Neuronal stem cell (in vitro differentiated cells): Measurements from ENCODE around the gene ZNRD2.

Experiments
- DNase-seq: peaks from one replicate; pipeline ENCODE4 v3.0.0-alpha.2; 2013; ENCODE audit warnings: low spot score
- H2AFZ ChIP-seq: one replicate; pipeline ENCODE4 v1.6.1; 2013; ENCODE audit warnings: mild to moderate bottlenecking, low read length, inconsistent platforms
- H2AK5ac ChIP-seq: 2 replicates; pipeline ENCODE4 v1.6.1; 2013; ENCODE audit warnings: low read depth, mild to moderate bottlenecking, inconsistent platforms, low read length, moderate library complexity, mixed read lengths
- H2BK120ac ChIP-seq: 2 replicates; pipeline ENCODE4 v1.6.1; 2013; ENCODE audit warnings: low read depth, mild to moderate bottlenecking, inconsistent platforms, low read length, moderate library complexity, mixed read lengths
- H2BK12ac ChIP-seq: one replicate; pipeline ENCODE4 v1.6.1; 2013; ENCODE audit warnings: low read length, inconsistent platforms
- H2BK15ac ChIP-seq: 2 replicates; pipeline ENCODE4 v1.6.1; 2013; ENCODE audit warnings: mild to moderate bottlenecking, low read length, inconsistent platforms, mixed read lengths
- H2BK5ac ChIP-seq: one replicate; pipeline ENCODE4 v1.6.1; 2013; ENCODE audit warnings: inconsistent platforms, mild to moderate bottlenecking, low read length, moderate library complexity
- H3K14ac ChIP-seq: one replicate; pipeline ENCODE4 v1.6.1; 2013; ENCODE audit warnings: low read length, inconsistent platforms
- H3K18ac ChIP-seq: 2 replicates; pipeline ENCODE4 v1.6.1; 2013; ENCODE audit warnings: low read length, inconsistent platforms
- H3K23ac ChIP-seq: 2 replicates; pipeline ENCODE4 v1.6.1; 2013; ENCODE audit warnings: low read depth, mild to moderate bottlenecking, mixed read lengths, low read length, inconsistent platforms; ENCODE audit not compliant: poor library complexity
- H3K27ac ChIP-seq: replicated peaks from 3 replicates; pipeline ENCODE4 v1.5.1; 2013; ENCODE audit warnings: low read length, inconsistent platforms
- H3K27me3 ChIP-seq, 3 experiments: 2 replicates each; pipeline ENCODE4 v1.6.1; 2013; ENCODE audit warnings: low read length in 3 of 3, mild to moderate bottlenecking in 2 of 3, inconsistent platforms in 1 of 3, low read depth in 1 of 3, mixed read lengths in 1 of 3, moderate library complexity in 1 of 3; ENCODE audit not compliant: control insufficient read depth in 3 of 3, insufficient read depth in 3 of 3
- H3K36me3 ChIP-seq, 2 donors: replicated peaks in 1 of 2; 2 replicates each; pipeline ENCODE4 v1.6.1; 2013; ENCODE audit warnings: low read length in 2 of 2; ENCODE audit not compliant: control insufficient read depth in 2 of 2, insufficient read depth in 2 of 2
- H3K4ac ChIP-seq: 2 replicates; pipeline ENCODE4 v1.6.1; 2013; ENCODE audit warnings: inconsistent platforms, mild to moderate bottlenecking, low read length, moderate library complexity
- H3K4me1 ChIP-seq, 2 donors: 1 replicate in 1 of 2; 2 replicates in 1 of 2; pipeline ENCODE4 v1.6.1; 2013; ENCODE audit warnings: low read length in 2 of 2, low read depth in 1 of 2; ENCODE audit not compliant: control insufficient read depth in 2 of 2, insufficient read depth in 1 of 2
- H3K4me2 ChIP-seq: one replicate; pipeline ENCODE4 v1.6.1; 2013; ENCODE audit warnings: mild to moderate bottlenecking, low read length, inconsistent platforms; ENCODE audit not compliant: insufficient read depth, poor library complexity, severe bottlenecking
- H3K4me3 ChIP-seq, 2 donors: 2 replicates each; pipeline ENCODE4 v1.5.1; 2013; ENCODE audit warnings: low read length in 2 of 2, mild to moderate bottlenecking in 2 of 2, inconsistent platforms in 1 of 2, moderate library complexity in 1 of 2
- H3K79me1 ChIP-seq: one replicate; pipeline ENCODE4 v1.6.1; 2013; ENCODE audit warnings: low read depth, mild to moderate bottlenecking, inconsistent platforms, low read length, moderate library complexity
- H3K9ac ChIP-seq: one replicate; pipeline ENCODE4 v1.6.1; 2013; ENCODE audit warnings: mild to moderate bottlenecking, low read depth, low read length, inconsistent platforms; ENCODE audit not compliant: poor library complexity
- H3K9me3 ChIP-seq, 2 donors: replicated peaks in 1 of 2; 2 replicates each; pipeline versions ENCODE3 to v1.6.1; 2013; ENCODE audit warnings: low read length in 2 of 2, mild to moderate bottlenecking in 2 of 2, inconsistent platforms in 1 of 2, low read depth in 1 of 2, mixed read lengths in 1 of 2, moderate library complexity in 1 of 2; ENCODE audit not compliant: control insufficient read depth in 2 of 2, insufficient read depth in 1 of 2
- H4K8ac ChIP-seq: one replicate; pipeline ENCODE4 v1.6.1; 2013; ENCODE audit warnings: low read depth, mild to moderate bottlenecking, inconsistent platforms, low read length, moderate library complexity
- H4K91ac ChIP-seq: one replicate; pipeline ENCODE4 v1.6.1; 2013; ENCODE audit warnings: low read length, low read depth, mild to moderate bottlenecking, inconsistent platforms; ENCODE audit not compliant: poor library complexity
- whole genome bisulfite sequencing, 2 donors: extraction: QIAGEN DNeasy Blood & Tissue Kit; methylation state at CpG; one replicate each; pipeline ENCODE4 v1.1.7; 2013; ENCODE audit warnings: missing lambda C conversion rate in 2 of 2, mixed read lengths in 1 of 2; ENCODE audit not compliant: insufficient read length in 2 of 2, insufficient replicate concordance in 1 of 2; ENCODE audit errors: extremely low coverage in 2 of 2; 5-methylcytosine and 5-hydroxymethylcytosine counted together

The ZNRD2 gene

DNA sequence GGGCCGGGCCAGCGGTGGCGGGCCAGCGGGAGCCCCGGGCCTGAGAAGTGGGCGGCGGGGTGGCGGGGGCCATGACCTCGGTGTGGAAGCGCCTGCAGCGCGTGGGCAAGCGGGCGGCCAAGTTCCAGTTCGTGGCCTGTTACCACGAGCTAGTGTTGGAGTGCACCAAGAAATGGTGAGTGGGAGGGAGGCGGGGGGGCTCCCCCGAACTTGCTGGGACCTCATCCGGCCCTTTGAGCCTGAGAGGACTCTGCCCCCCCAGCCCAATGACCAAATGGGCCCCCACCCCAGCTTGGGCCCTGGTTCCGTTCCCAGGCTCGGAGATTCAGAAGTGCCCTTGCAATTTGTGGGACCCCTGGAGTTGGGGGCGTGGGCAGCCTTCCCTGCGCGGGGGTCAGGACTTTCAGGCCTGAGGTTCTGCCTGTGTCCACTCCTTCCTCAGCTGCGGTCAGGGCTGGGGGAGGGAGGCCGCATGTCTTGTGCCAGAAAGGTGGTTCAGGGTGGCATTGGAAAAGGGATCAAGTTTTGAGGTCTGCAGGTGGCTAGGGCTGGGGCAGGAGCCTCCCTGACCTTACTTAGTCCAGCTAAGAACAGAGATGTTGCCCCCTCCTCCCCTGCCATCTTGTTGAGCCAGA lies 6.1 kb downstream of the ZNRD2 start:
- Histone ChIP-seq H4K91ac (no peak overlapping the region), H3K14ac (no peak overlapping the region), H2AK5ac (peak overlapping the region; percentile 92), H3K4me2 (peak overlapping the region; percentile 60), H3K4ac (no peak overlapping the region), H3K27me3 (peaks cover 0 to 25% (median 3%) of the 10 kb centered on the region in 3 experiments), H2BK5ac (no peak overlapping the region), H3K18ac (peak overlapping the region; percentile 95), H3K23ac (peak overlapping the region; percentile 77), H3K79me1 (peaks cover 7% of the 10 kb centered on the region), H3K27ac (no peak overlapping the region), H3K4me3 (peak overlapping the region in 1 of 2 donors; percentile 80), H3K4me1 (peaks cover 26 to 37% of the 10 kb centered on the region in 2 donors), H2BK120ac (no peak overlapping the region), H2BK15ac (peak overlapping the region; percentile 80), H3K9ac (peak overlapping the region; percentile 90), H2AFZ (no peak overlapping the region), H3K9me3 (no peaks in the 10 kb centered on the region), H2BK12ac (peak overlapping the region; percentile 35), H3K36me3 (peaks cover 4 to 16% of the 10 kb centered on the region in 2 donors), H4K8ac (peak overlapping the region; percentile 53)
- DNase-seq = no peak
- WGBS, 2 donors = no CpG with 5 or more reads among the region's 26 CpGs

DNA sequence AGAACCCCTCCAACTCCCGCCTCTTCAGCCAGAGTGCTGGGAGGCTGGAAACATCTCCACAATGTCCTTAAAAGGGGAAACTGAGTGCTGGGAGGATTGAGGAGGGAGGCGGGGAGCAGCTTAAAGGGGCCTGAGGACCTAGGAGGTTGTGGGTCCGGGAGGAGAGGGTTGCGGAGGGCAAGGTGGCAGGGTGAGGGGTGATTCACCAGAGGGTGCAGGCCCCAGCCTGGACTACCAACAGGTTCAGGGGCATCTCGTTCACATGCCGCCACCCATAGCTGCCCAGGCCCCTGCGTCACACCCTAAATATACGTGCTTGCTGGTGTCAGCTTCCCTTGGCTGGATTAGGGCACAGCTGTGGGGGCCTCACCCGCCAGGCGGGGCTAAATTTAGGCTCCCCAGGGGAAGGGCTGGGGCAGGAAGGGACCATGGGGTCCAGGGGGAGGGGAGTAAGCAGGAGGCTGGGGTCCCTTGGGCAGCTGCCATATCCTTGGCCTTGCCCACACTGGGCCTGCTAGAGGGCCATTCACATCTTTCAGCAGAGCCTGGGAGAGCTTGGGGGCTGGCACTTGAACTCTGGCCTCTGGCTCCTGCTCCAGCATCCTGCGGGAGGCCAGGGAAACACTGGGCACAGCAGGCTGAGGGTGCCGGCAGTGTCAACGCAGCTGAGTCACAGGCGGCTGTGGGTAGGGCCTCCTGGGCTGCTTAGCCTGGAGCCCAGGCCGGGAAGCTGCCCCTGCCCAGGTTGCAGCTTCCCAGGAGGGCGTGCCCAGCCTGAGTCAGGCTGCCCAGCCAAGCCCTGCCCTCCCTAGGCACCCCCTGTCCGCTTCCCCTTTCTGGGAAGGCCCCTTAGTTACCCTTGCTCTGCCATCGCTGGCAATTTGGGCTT lies 6.8 kb downstream of the ZNRD2 start:
- Histone ChIP-seq H3K27ac (no peak overlapping the region), H2BK15ac (peak overlapping the region; percentile 0), H3K79me1 (peaks cover 5% of the 10 kb centered on the region), H2AFZ (no peak overlapping the region), H3K36me3 (peaks cover 4 to 16% of the 10 kb centered on the region in 2 donors), H3K4me1 (peaks cover 19 to 34% of the 10 kb centered on the region in 2 donors), H3K4me3 (no peak overlapping the region), H2BK120ac (no peak overlapping the region), H3K23ac (peak overlapping the region; percentile 11), H2BK5ac (no peak overlapping the region), H2AK5ac (peak overlapping the region; percentile 72), H3K9ac (peak overlapping the region; percentile 27), H4K91ac (no peak overlapping the region), H4K8ac (no peak overlapping the region), H3K9me3 (no peaks in the 10 kb centered on the region), H3K27me3 (peaks cover 0 to 25% (median 3%) of the 10 kb centered on the region in 3 experiments), H3K18ac (peak overlapping the region; percentile 40), H3K14ac (peak overlapping the region; percentile 27), H3K4me2 (no peak overlapping the region), H3K4ac (no peak overlapping the region), H2BK12ac (no peak overlapping the region)
- DNase-seq = no peak
- no CpG with 5 or more reads among the region's 18 CpGs for WGBS, 2 donors

DNA sequence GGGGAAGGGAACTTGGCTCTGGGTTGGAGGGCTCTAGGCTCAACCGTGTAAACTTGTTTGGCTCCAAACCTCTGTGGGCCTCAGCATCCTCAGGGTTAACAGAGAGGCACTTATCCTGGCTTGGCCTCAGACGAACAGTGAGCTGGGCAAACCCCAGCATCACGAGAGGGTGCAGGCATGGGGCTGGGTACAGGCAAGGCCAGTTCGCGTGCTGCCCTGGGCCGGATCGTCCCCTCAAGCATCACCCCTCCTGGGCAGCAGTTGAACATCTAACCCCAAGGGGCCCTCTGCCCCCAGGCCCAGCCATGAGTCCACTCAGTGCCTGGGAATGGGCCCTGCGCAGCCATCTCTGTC lies 7.5 kb downstream of the ZNRD2 start:
- H3K4me2 ChIP-seq = no peak overlapping the region

DNA sequence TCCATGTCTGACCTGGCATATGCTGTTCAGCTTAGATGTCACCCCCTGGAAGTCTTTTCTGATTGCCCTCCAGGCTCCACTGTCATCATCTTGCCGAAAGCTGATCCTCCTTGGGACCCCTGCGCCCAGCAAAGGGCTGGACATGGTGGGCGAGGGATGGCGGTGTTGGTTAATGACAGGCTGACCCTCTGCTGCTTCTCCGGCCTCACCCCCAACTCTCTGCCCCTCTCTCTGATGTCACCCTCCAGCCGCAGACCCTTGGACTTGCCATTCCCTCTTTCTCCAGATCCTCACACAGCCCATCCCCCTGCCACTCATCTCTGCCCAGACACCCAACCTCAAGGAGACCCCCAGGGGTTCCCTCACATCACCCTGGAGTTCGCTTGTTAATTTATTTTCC lies 7.9 kb downstream of the ZNRD2 start:
- H3K36me3 ChIP-seq = peaks cover 4 to 16% of the 10 kb centered on the region in 2 donors
- no peak overlapping the region for H2BK120ac ChIP-seq
- no peak overlapping the region for H2BK12ac ChIP-seq
- no peak overlapping the region for H3K14ac ChIP-seq
- no peaks in the 10 kb centered on the region for H3K9me3 ChIP-seq
- no peak overlapping the region for H2BK15ac ChIP-seq
- H3K9ac ChIP-seq = no peak overlapping the region
- DNase-seq = no peak
- H3K27me3 ChIP-seq = peaks cover 0 to 25% (median 3%) of the 10 kb centered on the region in 3 experiments
- no peak overlapping the region for H3K4me2 ChIP-seq
- peak overlapping the region; percentile 35 for H2AK5ac ChIP-seq
- H3K23ac ChIP-seq = no peak overlapping the region
- H3K4me3 ChIP-seq = no peak overlapping the region
- no peak overlapping the region for H4K8ac ChIP-seq
- no peak overlapping the region for H3K4ac ChIP-seq
- no peak overlapping the region for H2BK5ac ChIP-seq
- H3K27ac ChIP-seq = no peak overlapping the region
- no peak overlapping the region for H2AFZ ChIP-seq
- peaks cover 5% of the 10 kb centered on the region for H3K79me1 ChIP-seq
- H3K18ac ChIP-seq = no peak overlapping the region
- no CpG with 5 or more reads among the region's 7 CpGs for WGBS, 2 donors
- H4K91ac ChIP-seq = no peak overlapping the region
- H3K4me1 ChIP-seq = peaks cover 17 to 33% of the 10 kb centered on the region in 2 donors

More for the DNA sequence above, 7.5 kb downstream of the ZNRD2 start:
- Histone ChIP-seq H2BK15ac (peak overlapping the region; percentile 0), H3K79me1 (peaks cover 5% of the 10 kb centered on the region), H2BK5ac (no peak overlapping the region), H3K4ac (no peak overlapping the region), H3K4me3 (no peak overlapping the region), H3K9ac (no peak overlapping the region), H3K23ac (peak overlapping the region; percentile 11), H3K27me3 (peaks cover 0 to 25% (median 3%) of the 10 kb centered on the region in 3 experiments), H4K8ac (no peak overlapping the region), H3K36me3 (peaks cover 4 to 16% of the 10 kb centered on the region in 2 donors), H3K18ac (peak overlapping the region; percentile 40), H4K91ac (no peak overlapping the region), H3K27ac (no peak overlapping the region), H2AK5ac (peak overlapping the region; percentile 72), H2AFZ (no peak overlapping the region), H3K9me3 (no peaks in the 10 kb centered on the region), H3K14ac (no peak overlapping the region), H2BK12ac (no peak overlapping the region), H3K4me1 (peaks cover 19 to 34% of the 10 kb centered on the region in 2 donors), H2BK120ac (no peak overlapping the region)
- WGBS, 2 donors = no CpG with 5 or more reads among the region's 8 CpGs
- DNase-seq = no peak
